B cell (primary cell): ENCODE measurements around the gene LCP1. TPM values are rescaled to one million over a fixed set of nuclear protein-coding genes. Genes with fewer than 3 reads are reported as not detected.

Source experiments
- ATAC-seq: fragments of 200-7000 bp; cut with Tn5 transposase; one replicate; pipeline ENCODE4 v1.10.0; 2021; ENCODE audit warnings: low read depth, mild to moderate bottlenecking, moderate number of reproducible peaks, moderate library complexity
- CTCF ChIA-PET: fragments of 350-600 bp; sonication (Branson Sonifier 250); formaldehyde crosslinking; loops from one replicate; lab custom pipeline; 2021; ENCODE audit warnings: antibody characterized with exemption, inconsistent platforms; lab: Charles Lee
- POLR2A ChIA-PET: fragments of 350-600 bp; sonication (Branson Sonifier 250); formaldehyde crosslinking; loops from one replicate; lab custom pipeline; 2021; ENCODE audit warnings: antibody characterized with exemption; lab: Charles Lee
- DNase-seq: peaks from one replicate; pipeline ENCODE4 v3.0.0; 2013
- H2AFZ ChIP-seq: 2 replicates; pipeline ENCODE4 v1.6.1; 2012; ENCODE audit warnings: mild to moderate bottlenecking, low read depth, low read length; ENCODE audit not compliant: insufficient read depth, poor library complexity, severe bottlenecking
- H3K27ac ChIP-seq, 2 donors: 1 replicate in 1 of 2; 2 replicates in 1 of 2; pipeline ENCODE4 v1.5.1; 2012 to 2013; ENCODE audit warnings: low read length in 2 of 2, mild to moderate bottlenecking in 2 of 2, moderate library complexity in 1 of 2
- H3K27me3 ChIP-seq, 4 experiments: fragments of 200-600 bp in 1 of 4; sonication (generic) in 1 of 4; replicated peaks in 1 of 4; 1 replicate in 2 of 4; 2 replicates in 2 of 4; pipeline versions ENCODE4 v1.6.1 to v1.7.0; 2013 to 2016; ENCODE audit warnings: low read length in 3 of 4, mild to moderate bottlenecking in 2 of 4, mixed read lengths in 1 of 4, moderate library complexity in 1 of 4; ENCODE audit not compliant: insufficient read depth in 4 of 4, control insufficient read depth in 3 of 4; ENCODE audit errors: control extremely low read depth in 1 of 4
- H3K36me3 ChIP-seq, 2 experiments: replicated peaks in 1 of 2; 1 replicate in 1 of 2; 2 replicates in 1 of 2; pipeline versions ENCODE4 v1.6.1 to v1.7.1; 2013; ENCODE audit warnings: low read length in 1 of 2; ENCODE audit not compliant: insufficient read depth in 2 of 2, control insufficient read depth in 1 of 2; ENCODE audit errors: control extremely low read depth in 1 of 2, extremely low read depth in 1 of 2
- H3K4me1 ChIP-seq, 2 donors: fragments of 200-600 bp in 1 of 2; sonication (generic) in 1 of 2; 1 replicate in 1 of 2; 2 replicates in 1 of 2; pipeline versions ENCODE4 v1.5.1 to v1.6.1; 2013 to 2017; ENCODE audit warnings: low read length in 2 of 2; ENCODE audit not compliant: control insufficient read depth in 2 of 2, insufficient read depth in 2 of 2
- H3K4me2 ChIP-seq: replicated peaks from 2 replicates; pipeline ENCODE3; 2012; ENCODE audit warnings: mild to moderate bottlenecking, low read depth, low read length; ENCODE audit not compliant: poor library complexity, severe bottlenecking
- H3K4me3 ChIP-seq, 5 experiments: fragments of 200-600 bp in 1 of 5; sonication (generic) in 1 of 5; 1 replicate in 3 of 5; 2 replicates in 2 of 5; pipeline versions ENCODE4 v1.5.1 to v1.7.0; 2011 to 2016; ENCODE audit warnings: low read length in 4 of 5, mild to moderate bottlenecking in 4 of 5, low read depth in 2 of 5, control low read depth in 1 of 5, moderate library complexity in 1 of 5; ENCODE audit not compliant: insufficient read depth in 1 of 5; ENCODE audit errors: control extremely low read depth in 1 of 5, extremely low read depth in 1 of 5
- H3K79me2 ChIP-seq: fragments of 200-600 bp; sonication (generic); one replicate; pipeline ENCODE4 v1.6.0; 2016; ENCODE audit warnings: low read length; ENCODE audit not compliant: control insufficient read depth, insufficient read depth
- H3K9ac ChIP-seq: fragments of 200-600 bp; sonication (generic); 2 replicates; pipeline ENCODE4 v1.6.1; 2017; ENCODE audit warnings: mild to moderate bottlenecking, low read length, moderate library complexity
- H3K9me3 ChIP-seq, 3 donors: one replicate each; pipeline versions ENCODE4 v1.6.1 to v1.7.1; 2013; ENCODE audit warnings: low read length in 2 of 3; ENCODE audit not compliant: control insufficient read depth in 2 of 3, insufficient read depth in 1 of 3; ENCODE audit errors: control extremely low read depth in 1 of 3
- H4K20me1 ChIP-seq: 2 replicates; pipeline ENCODE4 v1.6.0; 2012; ENCODE audit warnings: mild to moderate bottlenecking, low read length; ENCODE audit not compliant: insufficient read depth, control insufficient read depth, poor library complexity, severe bottlenecking
- H3K27ac Mint-ChIP-seq: one replicate; pipeline ENCODE4 v1.8.0; 2021; ENCODE audit warnings: mixed read lengths
- H3K27me3 Mint-ChIP-seq: one replicate; pipeline ENCODE4 v1.8.0; 2021; ENCODE audit warnings: mixed read lengths
- H3K4me1 Mint-ChIP-seq: one replicate; pipeline ENCODE4 v1.8.0; 2021; ENCODE audit warnings: mixed read lengths
- H3K4me3 Mint-ChIP-seq: one replicate; pipeline ENCODE4 v1.8.0; 2021; ENCODE audit warnings: mixed read lengths
- H3K9me3 Mint-ChIP-seq: one replicate; pipeline ENCODE4 v1.8.0; 2022; ENCODE audit warnings: mixed read lengths; ENCODE audit not compliant: insufficient read depth
- EZH2 ChIP-seq: IDR thresholded peaks from 2 replicates; pipeline ENCODE4 v1.6.1; 2012; ENCODE audit warnings: borderline replicate concordance, low read depth, mild to moderate bottlenecking, moderate library complexity, low read length; ENCODE audit not compliant: insufficient read depth, poor library complexity, severe bottlenecking
- WGBS: methylation state at CpG from one replicate; pipeline ENCODE4 v1.1.5; 2013; ENCODE audit warnings: missing lambda C conversion rate; ENCODE audit not compliant: insufficient coverage; 5-methylcytosine and 5-hydroxymethylcytosine counted together
- intact Hi-C: fragments of 100-400 bp; cut with micrococcal nuclease; formaldehyde crosslinking; loops from one replicate; pipeline ENCODE4 v1.10.0; 2022
- polyA plus RNA-seq: library from polyadenylated mRNA; depleted of rRNA; stranded (reverse); fragments of >200 nt; gene quantifications from 2 replicates; pipeline ENCODE4 v1.2.3, GENCODE V29; 2012
- total RNA-seq, 2 donors: library from RNA; stranded (reverse); fragments of 120-200 nt in 1 of 2; gene quantifications; 1 replicate in 1 of 2; 2 replicates in 1 of 2; pipeline versions ENCODE4 v1.2.3 to v1.2.4, GENCODE V29; 2013 to 2022
- TF ChIP-seq, protein P1 (sequence below): fragments of 200-600 bp; IDR thresholded peaks from one replicate; pipeline ENCODE4 v1.8.0; 2022; ENCODE audit warnings: antibody characterized with exemption, mild to moderate bottlenecking

Gene LCP1
- total and polyA plus RNA-seq, 2 donors (not counting 1 experiment from before 2014, with no cell fraction given): 151 to 243 TPM

DNA sequence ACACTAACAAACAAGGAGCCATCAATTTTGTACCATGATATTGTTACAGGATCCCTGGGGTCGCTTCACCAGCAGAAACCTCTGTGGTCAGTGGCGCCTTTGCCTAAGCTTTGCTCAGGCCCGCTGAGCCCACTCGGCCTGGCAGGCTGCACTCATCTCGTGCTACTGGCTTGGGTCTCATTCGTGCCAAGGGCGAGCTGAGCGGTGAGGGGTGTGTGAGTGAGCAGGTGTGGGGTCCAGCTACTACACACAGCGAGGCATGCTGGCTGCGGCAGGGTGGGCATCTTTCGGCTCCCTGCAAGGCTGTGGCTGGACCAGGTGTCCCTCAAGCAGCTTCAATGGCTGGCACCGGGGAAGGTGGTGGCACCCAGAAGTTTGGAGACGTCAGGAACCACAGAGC lies 96.2 kb downstream of the LCP1 start:
- H3K79me2 ChIP-seq: no peaks in the 10 kb centered on the region
- H3K4me3 Mint-ChIP-seq: no peak overlapping the region
- ChIA-PET CTCF (no interaction called here), POLR2A (no interaction called here)
- H3K9me3 Mint-ChIP-seq: no peaks in the 10 kb centered on the region
- no peak for ATAC-seq
- no peak overlapping the region for H3K4me2 ChIP-seq
- H3K27ac Mint-ChIP-seq: no peak overlapping the region
- no peaks in the 10 kb centered on the region for H3K27me3 ChIP-seq
- no peaks in the 10 kb centered on the region for H3K4me1 Mint-ChIP-seq
- no peak overlapping the region for H3K9ac ChIP-seq
- H3K9me3 ChIP-seq: no peaks in the 10 kb centered on the region
- no peaks in the 10 kb centered on the region for H3K4me1 ChIP-seq
- H3K27me3 Mint-ChIP-seq: peaks cover 3% of the 10 kb centered on the region
- H3K27ac ChIP-seq: no peak overlapping the region
- H3K36me3 ChIP-seq: no peaks in the 10 kb centered on the region
- no peak overlapping the region for H2AFZ ChIP-seq
- no peak for DNase-seq
- TF ChIP-seq EZH2: no peak
- TF ChIP-seq, protein P1, sequence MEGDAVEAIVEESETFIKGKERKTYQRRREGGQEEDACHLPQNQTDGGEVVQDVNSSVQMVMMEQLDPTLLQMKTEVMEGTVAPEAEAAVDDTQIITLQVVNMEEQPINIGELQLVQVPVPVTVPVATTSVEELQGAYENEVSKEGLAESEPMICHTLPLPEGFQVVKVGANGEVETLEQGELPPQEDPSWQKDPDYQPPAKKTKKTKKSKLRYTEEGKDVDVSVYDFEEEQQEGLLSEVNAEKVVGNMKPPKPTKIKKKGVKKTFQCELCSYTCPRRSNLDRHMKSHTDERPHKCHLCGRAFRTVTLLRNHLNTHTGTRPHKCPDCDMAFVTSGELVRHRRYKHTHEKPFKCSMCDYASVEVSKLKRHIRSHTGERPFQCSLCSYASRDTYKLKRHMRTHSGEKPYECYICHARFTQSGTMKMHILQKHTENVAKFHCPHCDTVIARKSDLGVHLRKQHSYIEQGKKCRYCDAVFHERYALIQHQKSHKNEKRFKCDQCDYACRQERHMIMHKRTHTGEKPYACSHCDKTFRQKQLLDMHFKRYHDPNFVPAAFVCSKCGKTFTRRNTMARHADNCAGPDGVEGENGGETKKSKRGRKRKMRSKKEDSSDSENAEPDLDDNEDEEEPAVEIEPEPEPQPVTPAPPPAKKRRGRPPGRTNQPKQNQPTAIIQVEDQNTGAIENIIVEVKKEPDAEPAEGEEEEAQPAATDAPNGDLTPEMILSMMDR: no peak
- no peaks in the 10 kb centered on the region for H4K20me1 ChIP-seq
- intact Hi-C loops: no loop called here
- WGBS: 98% methylated on average over 13 of the region's 13 CpGs
- H3K4me3 ChIP-seq: no peak overlapping the region

- Histone ChIP-seq H2AFZ (no peak overlapping the region), H3K4me1 (no peaks in the 10 kb centered on the region), H3K79me2 (no peaks in the 10 kb centered on the region), H3K9me3 (no peaks in the 10 kb centered on the region), H3K27me3 (no peaks in the 10 kb centered on the region), H3K27ac (no peak overlapping the region), H3K9ac (no peak overlapping the region), H3K4me2 (no peak overlapping the region), H3K4me3 (no peak overlapping the region), H3K36me3 (no peaks in the 10 kb centered on the region), H4K20me1 (no peaks in the 10 kb centered on the region)
- no peak for TF ChIP-seq EZH2
- TF ChIP-seq, protein P1: no peak
- DNase-seq (no peak), ATAC-seq (no peak)
- no peak overlapping the region for H3K4me3 Mint-ChIP-seq
- H3K9me3 Mint-ChIP-seq: no peaks in the 10 kb centered on the region
- ChIA-PET CTCF (interaction anchor here (1.2 kb wide), 1 partner anchor 10 kb away, joined by 3 read pairs; no protein-coding TSS in a partner anchor), POLR2A (no interaction called here)
- no peaks in the 10 kb centered on the region for H3K4me1 Mint-ChIP-seq
- H3K27me3 Mint-ChIP-seq: no peaks in the 10 kb centered on the region
- intact Hi-C loops: no loop called here
- WGBS: 97% methylated on average over 4 of the region's 5 CpGs
- H3K27ac Mint-ChIP-seq: no peak overlapping the region
These were observed 99.7 kb downstream of the LCP1 start for GRCh38 chr13:46082324-46082723.
